HG02610 (cell line): ENCODE measurements around the gene GEMIN7.
A peak's percentile ranks its signal among the peaks of the same experiment; 100 is the strongest.

Experiments used
- ATAC-seq: cut with Tn5 transposase; IDR thresholded peaks from one replicate; pipeline ENCODE4 v1.9.1; 2021; ENCODE audit warnings: mild to moderate bottlenecking, moderate library complexity; ENCODE audit not compliant: unreplicated experiment

Gene GEMIN7

DNA sequence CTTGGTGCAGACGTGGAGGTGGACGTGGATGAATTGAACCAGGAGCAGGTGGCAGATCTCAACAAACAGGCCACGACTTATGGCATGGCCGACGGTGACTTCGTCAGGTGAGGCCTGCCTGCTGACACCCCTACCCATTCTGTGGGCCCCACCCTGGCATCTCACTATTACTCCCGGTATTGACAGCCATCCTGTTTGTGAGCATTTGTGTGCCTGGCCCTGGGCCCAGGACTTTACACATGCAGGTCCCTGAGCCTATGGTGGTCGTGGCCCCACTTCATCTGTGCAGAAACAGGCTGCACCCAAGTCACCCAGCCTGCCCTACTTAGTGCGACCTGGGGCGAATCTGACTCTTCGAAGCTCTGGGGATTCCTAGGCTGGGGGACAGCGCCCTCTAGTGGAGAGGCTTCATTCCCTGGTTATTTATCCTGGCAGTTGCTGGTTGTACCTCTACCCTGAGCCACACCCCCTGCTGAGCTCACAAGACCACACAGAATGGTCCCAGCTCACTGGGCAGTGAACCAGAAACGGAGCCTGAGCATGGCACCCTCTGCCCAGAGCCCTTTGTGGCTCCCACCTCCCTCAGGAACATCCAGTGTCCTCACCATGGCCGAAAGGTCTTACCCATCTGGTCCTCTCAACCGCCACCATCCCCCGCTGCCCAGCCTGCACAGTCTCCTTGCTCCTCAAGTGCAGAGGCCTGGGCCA, 19.6 kb upstream of the GEMIN7 start:
- no peak for ATAC-seq

DNA sequence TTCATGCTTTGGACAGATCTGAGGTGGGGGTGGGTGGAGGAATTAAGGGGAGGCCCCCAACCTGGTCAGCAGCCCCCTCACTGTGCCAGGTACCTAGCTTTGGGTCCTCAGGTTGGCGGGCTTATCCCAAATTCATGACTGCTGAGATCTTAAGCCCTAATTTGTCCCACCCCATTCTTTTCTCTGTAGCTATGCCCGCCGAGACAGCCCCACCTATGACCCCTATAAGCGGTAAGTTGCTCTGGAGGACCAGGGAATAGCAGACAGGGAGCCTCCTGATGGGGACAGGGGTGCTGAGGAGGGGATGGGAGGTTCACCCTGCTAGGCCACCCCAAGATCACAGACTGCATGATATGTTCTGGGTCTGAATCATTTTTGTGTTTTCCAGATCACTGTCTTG, 17.1 kb upstream of the GEMIN7 start:
- no peak for ATAC-seq

- ATAC-seq = no peak
Measured at GRCh38 chr19:45063851-45064801, 14.9 kb upstream of the GEMIN7 start.

DNA sequence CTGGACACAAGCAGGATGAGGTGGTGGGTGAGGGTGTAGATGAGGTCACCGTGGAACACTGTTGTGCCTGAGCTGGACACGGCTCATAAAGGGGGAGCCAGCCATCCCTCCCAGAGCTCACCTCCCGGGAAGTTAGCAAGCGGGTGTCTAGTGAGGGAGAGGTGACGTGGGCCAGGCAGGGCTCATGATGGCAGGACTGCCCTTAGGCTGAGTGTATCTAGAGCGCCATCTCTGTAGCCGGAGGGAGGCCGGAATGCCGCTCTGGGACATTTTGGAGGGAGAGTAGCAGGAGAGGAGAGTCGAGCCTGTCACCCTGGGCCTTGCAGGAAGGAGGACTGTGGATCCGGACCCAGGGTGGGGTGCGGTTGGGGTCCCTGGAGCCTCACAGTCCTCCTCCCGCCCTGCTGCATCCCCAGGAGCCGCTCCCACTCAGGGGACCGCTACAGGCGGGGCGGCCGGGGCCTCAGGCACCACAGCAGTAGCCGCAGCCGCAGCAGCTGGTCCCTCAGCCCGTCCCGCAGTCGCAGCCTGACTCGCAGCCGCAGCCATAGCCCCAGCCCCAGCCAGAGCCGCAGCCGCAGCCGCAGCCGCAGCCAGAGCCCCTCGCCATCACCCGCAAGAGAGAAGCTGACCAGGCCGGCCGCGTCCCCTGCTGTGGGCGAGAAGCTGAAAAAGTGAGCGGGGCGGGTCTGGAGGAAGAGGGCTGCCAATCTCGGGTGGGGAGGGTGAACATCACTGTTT, 12.0 kb upstream of the GEMIN7 start:
- no peak for ATAC-seq

DNA sequence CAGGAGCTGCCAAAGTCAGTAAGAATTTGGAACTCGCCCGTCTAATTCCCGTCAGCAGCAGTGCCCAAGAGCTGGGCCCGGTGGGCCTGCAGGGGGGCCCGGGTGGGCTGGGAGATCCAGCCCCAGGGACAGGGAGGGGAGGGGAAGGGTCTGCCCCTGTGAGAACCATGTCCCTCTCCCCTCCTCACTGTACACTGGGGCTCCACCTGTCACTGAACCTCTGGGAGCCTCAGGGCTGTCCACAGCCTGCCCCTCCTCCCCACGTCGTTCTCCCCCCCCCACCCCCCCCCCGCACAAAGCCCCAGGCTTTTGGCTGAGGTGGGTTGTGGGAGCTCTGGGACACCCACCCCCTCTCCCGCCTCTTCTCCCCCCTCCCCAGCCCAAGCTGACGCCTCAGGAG, 11.0 kb upstream of the GEMIN7 start:
- ATAC-seq = no peak

GRCh38 chr19:45069056-45069455, 10.0 kb upstream of the GEMIN7 start:
- ATAC-seq = no peak

- ATAC-seq = no peak
Measured at GRCh38 chr19:45070214-45070613, 8.8 kb upstream of the GEMIN7 start.

DNA sequence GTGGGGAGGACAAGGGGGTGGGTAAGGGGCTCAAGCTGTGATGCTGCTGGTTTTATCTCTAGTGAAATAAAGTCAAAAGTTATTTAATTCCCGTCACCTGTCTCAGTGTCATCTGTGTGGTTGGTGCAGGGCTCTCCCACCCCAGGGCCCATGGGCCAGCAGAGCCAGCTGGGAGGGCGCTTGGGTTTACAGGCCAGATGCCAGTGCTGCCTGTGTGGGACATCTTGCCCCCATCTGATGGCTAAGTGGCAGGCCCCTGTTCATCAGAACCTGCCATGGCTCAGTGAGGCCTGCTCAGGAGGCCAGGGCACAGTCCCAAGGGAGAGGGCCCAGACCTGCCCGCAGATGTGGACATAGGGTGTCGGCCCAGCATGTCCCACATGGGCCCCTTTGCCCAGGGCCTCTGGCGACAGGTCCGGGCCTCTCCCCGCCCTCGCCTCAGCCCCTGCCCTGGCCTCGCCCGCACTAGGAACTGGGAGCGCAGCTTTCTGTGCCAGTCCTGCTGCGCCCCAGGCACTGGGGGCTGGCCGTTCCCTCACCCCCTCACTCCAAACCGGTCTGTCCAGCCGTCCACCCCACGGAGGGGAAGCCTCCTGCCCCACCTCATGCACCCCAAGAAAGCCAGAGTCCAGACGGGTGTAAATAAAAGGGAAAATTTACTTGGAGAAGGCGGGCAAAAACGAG, 8.1 kb upstream of the GEMIN7 start:
- ATAC-seq = no peak

DNA sequence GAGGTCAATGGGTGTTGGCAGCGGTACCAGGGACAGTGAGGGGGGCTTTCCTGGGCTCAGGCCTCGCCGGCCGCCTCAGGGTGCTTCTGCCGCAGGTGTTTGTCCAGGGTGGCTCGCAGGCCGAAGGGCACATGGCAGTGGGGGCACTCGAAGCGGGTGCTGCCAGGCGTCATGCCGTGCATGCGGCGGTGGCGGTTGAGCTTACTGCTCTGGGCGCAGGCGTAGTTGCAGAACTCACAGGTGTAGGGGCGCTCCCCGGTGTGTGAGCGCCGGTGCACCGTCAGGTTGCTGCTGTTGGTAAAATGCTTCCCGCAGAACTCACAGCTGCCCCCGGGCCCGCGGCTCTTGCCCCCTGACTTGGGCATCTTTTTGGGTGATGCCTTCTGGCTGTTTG, 7.5 kb upstream of the GEMIN7 start:
- ATAC-seq = no peak

GRCh38 chr19:45071969-45072790, 6.9 kb upstream of the GEMIN7 start:
- no peak for ATAC-seq

DNA sequence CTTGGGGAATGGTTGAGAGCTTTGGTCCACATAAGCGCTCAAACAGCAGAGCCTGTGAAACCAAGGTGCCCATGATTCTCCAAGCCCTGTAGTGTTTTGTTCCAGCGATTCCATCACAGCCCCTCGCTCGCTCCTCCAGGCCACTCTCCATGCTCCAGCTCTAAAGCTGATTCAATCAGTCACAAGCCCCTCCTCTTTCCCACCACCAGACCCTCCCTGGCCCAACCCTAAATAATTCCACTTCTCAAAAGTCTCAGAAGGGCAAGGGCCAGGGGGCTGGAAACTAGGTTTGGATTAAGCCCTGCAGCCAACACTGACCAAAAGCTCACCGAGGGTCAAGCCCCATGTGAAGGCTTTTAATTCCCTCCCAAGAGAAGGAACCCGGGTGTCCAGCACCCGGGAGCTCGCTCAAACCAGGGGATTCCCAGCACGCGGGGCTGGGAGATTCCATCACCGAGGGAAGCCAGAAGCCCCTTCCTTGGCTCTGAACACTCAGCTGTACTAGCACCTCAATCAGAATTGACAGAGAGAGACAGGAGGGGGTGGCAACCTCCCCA, 4.2 kb upstream of the GEMIN7 start:
- ATAC-seq = no peak

DNA sequence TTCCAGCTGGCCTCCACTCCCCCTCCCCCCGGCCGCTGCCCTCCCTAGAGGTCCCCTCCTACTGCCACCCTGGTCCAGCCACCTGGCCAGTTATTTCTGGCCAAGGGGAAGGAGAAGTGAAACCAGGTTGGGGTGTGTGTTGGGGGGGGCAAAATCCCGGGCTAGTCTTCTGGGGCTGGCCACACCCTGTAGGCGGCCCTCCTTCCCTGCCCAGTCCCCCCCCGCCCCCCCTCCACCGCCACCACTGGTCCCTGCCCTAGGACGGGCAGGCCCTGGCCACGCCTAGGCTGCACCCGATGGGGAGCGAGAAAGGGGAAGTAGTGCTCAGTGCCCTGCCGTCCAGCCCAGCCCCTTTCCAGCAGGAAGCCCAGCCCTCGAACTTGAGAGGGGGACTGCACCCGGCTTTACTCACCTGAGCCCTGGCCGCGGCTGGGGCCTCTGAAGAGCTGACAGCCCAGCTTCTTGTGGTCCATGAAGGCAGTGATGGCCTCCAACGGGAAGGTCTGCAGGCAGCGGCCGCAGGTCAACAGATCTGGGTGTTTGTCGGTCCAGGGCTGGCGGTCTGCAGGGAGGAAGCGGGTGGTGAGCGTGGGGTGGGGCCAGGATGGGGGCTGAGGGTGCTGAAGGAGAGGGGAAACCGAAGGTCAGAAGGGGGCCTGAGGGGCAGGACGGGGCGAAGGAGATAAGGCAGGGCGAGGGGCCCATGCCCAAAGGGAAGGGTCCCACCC, 3.6 kb upstream of the GEMIN7 start:
- ATAC-seq = peak; percentile 46

GRCh38 chr19:45076029-45076850, 2.8 kb upstream of the GEMIN7 start, which contains the start of gene ZNF296:
Gene ZNF296, minus strand, starts transcription at chr19:45076478. Its CDS starts 105 bp downstream, at chr19:45076373.
- peak; percentile 51 for ATAC-seq

- no peak for ATAC-seq
Measured at GRCh38 chr19:45076851-45077730, 2.0 kb upstream of the GEMIN7 start.

GRCh38 chr19:45078390-45079062, 534 bp upstream of the GEMIN7 start:
- no peak for ATAC-seq

- no peak for ATAC-seq
Measured at GRCh38 chr19:45079911-45080370, 881 bp downstream of the GEMIN7 start.
